Retinal pigment epithelial cell (primary cell): ENCODE results near the gene RPRM.

Experiments
- DNase-seq: peaks from one replicate; pipeline ENCODE4 v3.0.0-alpha.2; 2010; ENCODE audit warnings: low read depth
- H3K4me3 ChIP-seq: 2 replicates; pipeline ENCODE4 v1.5.1; 2011; ENCODE audit warnings: mild to moderate bottlenecking, low read length, control low read depth, moderate library complexity
- CTCF ChIP-seq: conservative IDR thresholded peaks from 2 replicates; pipeline ENCODE4 v1.5.1; 2011; ENCODE audit warnings: low read depth, low read length, control low read depth, inconsistent platforms

The RPRM gene

GRCh38 chr2:153476816-153477635, 1.5 kb downstream of the RPRM start:
- peak overlapping the region; percentile 88 for H3K4me3 ChIP-seq
- peak; percentile 56 for DNase-seq
- peak; percentile 58 for TF ChIP-seq CTCF

- DNase-seq: no peak
- peak overlapping the region; percentile 88 for H3K4me3 ChIP-seq
- no peak for TF ChIP-seq CTCF
Measured at GRCh38 chr2:153476491-153476815, 2.1 kb downstream of the RPRM start.

GRCh38 chr2:153474876-153475435, 3.6 kb downstream of the RPRM start:
- no peak for DNase-seq
- H3K4me3 ChIP-seq: no peak overlapping the region
- TF ChIP-seq CTCF: no peak

GRCh38 chr2:153474407-153474806, 4.2 kb downstream of the RPRM start:
- no peak overlapping the region for H3K4me3 ChIP-seq
- peak; percentile 77 for DNase-seq
- TF ChIP-seq CTCF: no peak

- DNase-seq: no peak
- no peak for TF ChIP-seq CTCF
- H3K4me3 ChIP-seq: no peak overlapping the region
Measured at GRCh38 chr2:153470867-153471266, 7.7 kb downstream of the RPRM start.

GRCh38 chr2:153464395-153464794, 14.2 kb downstream of the RPRM start:
- TF ChIP-seq CTCF: no peak
- no peak overlapping the region for H3K4me3 ChIP-seq

GRCh38 chr2:153462338-153462859, 16.2 kb downstream of the RPRM start:
- DNase-seq: no peak
- H3K4me3 ChIP-seq: no peak overlapping the region
- no peak for TF ChIP-seq CTCF

More at GRCh38 chr2:153464395-153464794, 14.2 kb downstream of the RPRM start:
- DNase-seq: no peak
